A673 (cell line): ENCODE measurements around the gene CENPA. TPM values are rescaled to one million over a fixed set of nuclear protein-coding genes. Genes with fewer than 3 reads are reported as not detected.

Experiments
- BruUV-seq: library from RNA; stranded (reverse); fragments of 400-500 nt; replicated peaks from 2 replicates; lab custom pipeline; 2021; lab: Mats Ljungman, UMichigan
- CTCF ChIA-PET: fragments of 300-600 bp; sonication (Branson Sonifier 250); formaldehyde crosslinking; loops from one replicate; lab custom pipeline; 2022; ENCODE audit warnings: antibody characterized with exemption; lab: Charles Lee
- POLR2A ChIA-PET: fragments of 300-600 bp; sonication (Branson Sonifier 250); formaldehyde crosslinking; loops from one replicate; lab custom pipeline; 2022; ENCODE audit warnings: antibody characterized with exemption; ENCODE audit not compliant: low non-redundant PET; lab: Charles Lee
- DNase-seq: peaks from one replicate; pipeline ENCODE4 v3.0.0-alpha.2; 2015; ENCODE audit warnings: low spot score
- H3K27ac ChIP-seq: fragments of 200-600 bp; sonication (generic); 2 replicates; pipeline ENCODE4 v1.5.1; 2016; ENCODE audit warnings: mixed run types, low read depth, mild to moderate bottlenecking, mixed read lengths, antibody characterized with exemption, low read length; ENCODE audit not compliant: poor library complexity, severe bottlenecking
- H3K27me3 ChIP-seq: fragments of 200-600 bp; sonication (generic); replicated peaks from 2 replicates; pipeline ENCODE4 v1.6.1; 2017; ENCODE audit warnings: mixed run types, low read depth, mild to moderate bottlenecking, mixed read lengths, antibody characterized with exemption, low read length; ENCODE audit not compliant: insufficient read depth, poor library complexity
- H3K36me3 ChIP-seq: fragments of 200-600 bp; sonication (generic); 2 replicates; pipeline ENCODE4 v1.6.1; 2016; ENCODE audit warnings: mixed run types, mild to moderate bottlenecking, mixed read lengths, antibody characterized with exemption, low read length; ENCODE audit not compliant: insufficient read depth, poor library complexity, severe bottlenecking
- H3K4me1 ChIP-seq: fragments of 200-600 bp; sonication (generic); 2 replicates; pipeline ENCODE4 v1.6.1; 2017; ENCODE audit warnings: mixed run types, mild to moderate bottlenecking, mixed read lengths, antibody characterized with exemption, low read length; ENCODE audit not compliant: insufficient read depth, poor library complexity, severe bottlenecking
- H3K4me3 ChIP-seq: fragments of 200-600 bp; sonication (generic); 2 replicates; pipeline ENCODE4 v1.5.1; 2016; ENCODE audit warnings: low read depth, mixed run types, mild to moderate bottlenecking, mixed read lengths, low read length; ENCODE audit not compliant: poor library complexity, severe bottlenecking
- H3K9me3 ChIP-seq: fragments of 200-600 bp; sonication (generic); 2 replicates; pipeline ENCODE4 v1.6.1; 2016; ENCODE audit warnings: mixed run types, low read depth, mild to moderate bottlenecking, mixed read lengths, antibody characterized with exemption, low read length; ENCODE audit not compliant: poor library complexity, severe bottlenecking
- CTCF ChIP-seq: fragments of 300-800, 200-600 bp; sonication (generic); conservative IDR thresholded peaks from 2 replicates; pipeline ENCODE4 v1.5.1; 2017; ENCODE audit warnings: low read depth, mild to moderate bottlenecking, antibody characterized with exemption, low read length, moderate library complexity, mixed read lengths
- EZH2 ChIP-seq: fragments of 200-600 bp; sonication (generic); IDR thresholded peaks from 2 replicates; pipeline ENCODE4 v1.6.1; 2017; ENCODE audit warnings: borderline replicate concordance, low read depth, mild to moderate bottlenecking, mixed read lengths, antibody characterized with exemption, low read length; ENCODE audit not compliant: poor library complexity, severe bottlenecking
- intact Hi-C: fragments of 100-400 bp; cut with micrococcal nuclease; formaldehyde crosslinking; loops from one replicate; pipeline ENCODE4 v1.10.0; 2022; ENCODE audit not compliant: unreplicated experiment
- total RNA-seq: library from RNA; stranded (reverse); gene quantifications from 2 replicates; pipeline ENCODE4 v1.2.3, GENCODE V29; 2021

The CENPA gene
- total RNA-seq, 1 experiment from 2014 or later, result 59.2 TPM

GRCh38 chr2:26742048-26742770, 43.6 kb upstream of the CENPA start:
- Histone ChIP-seq H3K4me1 (no peaks in the 10 kb centered on the region), H3K9me3 (no peaks in the 10 kb centered on the region), H3K27me3 (no peaks in the 10 kb centered on the region), H3K4me3 (no peak overlapping the region), H3K27ac (no peak overlapping the region), H3K36me3 (no peaks in the 10 kb centered on the region)
- ChIA-PET POLR2A (no interaction called here), CTCF (no interaction called here)
- DNase-seq, result no peak
- TF ChIP-seq EZH2 (no peak), CTCF (no peak)
- no TSS peak for BruUV-seq
- intact Hi-C loops, result no loop called here

GRCh38 chr2:26743852-26744251, 42.0 kb upstream of the CENPA start:
- H3K27ac ChIP-seq, result no peak overlapping the region
- no peak for DNase-seq
- ChIA-PET CTCF (no interaction called here), POLR2A (no interaction called here)
- BruUV-seq, result no TSS peak
- no peak for TF ChIP-seq CTCF
- no peak for TF ChIP-seq EZH2
- intact Hi-C loops, result no loop called here
- H3K4me1 ChIP-seq, result no peaks in the 10 kb centered on the region
- no peaks in the 10 kb centered on the region for H3K36me3 ChIP-seq
- no peaks in the 10 kb centered on the region for H3K9me3 ChIP-seq
- no peaks in the 10 kb centered on the region for H3K27me3 ChIP-seq
- no peak overlapping the region for H3K4me3 ChIP-seq

GRCh38 chr2:26744953-26745352, 40.9 kb upstream of the CENPA start:
- no peak for DNase-seq
- peaks cover 8% of the 10 kb centered on the region for H3K4me1 ChIP-seq
- no peak overlapping the region for H3K4me3 ChIP-seq
- no TSS peak for BruUV-seq
- CTCF ChIA-PET, result interaction anchor here (0.6 to 2.0 kb wide), 3 partner anchors 64 to 167 kb away, joined by 3 to 22 read pairs (median 5); no protein-coding TSS in a partner anchor
- no peaks in the 10 kb centered on the region for H3K36me3 ChIP-seq
- no peak for TF ChIP-seq CTCF
- no peak for TF ChIP-seq EZH2
- no peaks in the 10 kb centered on the region for H3K9me3 ChIP-seq
- intact Hi-C loops, result loop anchor here (1.0 kb wide), 1 partner anchor 140 kb away; no protein-coding TSS in a partner anchor
- H3K27ac ChIP-seq, result no peak overlapping the region
- no peaks in the 10 kb centered on the region for H3K27me3 ChIP-seq
- POLR2A ChIA-PET, result no interaction called here
